MM.1S (cell line): ENCODE measurements around the gene IQGAP1.

ENCODE experiments used
- DNase-seq: peaks from one replicate; pipeline ENCODE4 v3.0.0-alpha.2; 2015
- H2AFZ ChIP-seq: fragments of 300-600 bp; sonication (generic); 2 replicates; pipeline ENCODE4 v1.6.0; 2016; ENCODE audit warnings: antibody characterized with exemption, low read length
- H3F3A ChIP-seq: fragments of 300-600 bp; sonication (generic); 2 replicates; pipeline ENCODE4 v1.6.1; 2016; ENCODE audit warnings: mild to moderate bottlenecking, antibody characterized with exemption, low read length, moderate library complexity, mixed read lengths; ENCODE audit not compliant: insufficient read depth
- H3K27ac ChIP-seq: fragments of 300-600 bp; sonication (generic); 2 replicates; pipeline ENCODE4 v1.5.1; 2016; ENCODE audit warnings: mild to moderate bottlenecking, low read length
- H3K27me3 ChIP-seq: fragments of 300-600 bp; sonication (generic); replicated peaks from 2 replicates; pipeline ENCODE4 v1.6.0; 2016; ENCODE audit warnings: low read length; ENCODE audit not compliant: insufficient read depth
- H3K36me3 ChIP-seq: fragments of 300-600 bp; sonication (generic); replicated peaks from 2 replicates; pipeline ENCODE4 v1.6.1; 2016; ENCODE audit warnings: mild to moderate bottlenecking, low read length, mixed read lengths; ENCODE audit not compliant: insufficient read depth
- H3K4me1 ChIP-seq: fragments of 300-600 bp; sonication (generic); 2 replicates; pipeline ENCODE4 v1.6.1; 2016; ENCODE audit warnings: low read length, mixed read lengths
- H3K4me2 ChIP-seq: fragments of 300-600 bp; sonication (generic); 2 replicates; pipeline ENCODE4 v1.6.0; 2016; ENCODE audit warnings: low read depth, low read length
- H3K4me3 ChIP-seq: fragments of 300-600 bp; sonication (generic); 2 replicates; pipeline ENCODE4 v1.5.1; 2016; ENCODE audit warnings: low read length, mixed read lengths
- H3K79me2 ChIP-seq: fragments of 300-600 bp; sonication (generic); 2 replicates; pipeline ENCODE4 v1.6.1; 2016; ENCODE audit warnings: mixed run types, low read length, mixed read lengths
- H3K9ac ChIP-seq: fragments of 300-600 bp; sonication (generic); 2 replicates; pipeline ENCODE4 v1.6.1; 2016; ENCODE audit warnings: low read length, mixed read lengths
- H3K9me2 ChIP-seq: fragments of 300-600 bp; sonication (generic); replicated peaks from 2 replicates; pipeline ENCODE4 v1.6.1; 2016; ENCODE audit warnings: mild to moderate bottlenecking, low read length, mixed read lengths; ENCODE audit not compliant: insufficient read depth
- H3K9me3 ChIP-seq: fragments of 300-600 bp; sonication (generic); replicated peaks from 2 replicates; pipeline ENCODE4 v1.6.1; 2016; ENCODE audit warnings: mild to moderate bottlenecking, low read length, mixed read lengths; ENCODE audit not compliant: insufficient read depth
- H4K20me1 ChIP-seq: fragments of 300-600 bp; sonication (generic); 2 replicates; pipeline ENCODE4 v1.6.1; 2016; ENCODE audit warnings: mild to moderate bottlenecking, low read length, moderate library complexity, mixed read lengths; ENCODE audit not compliant: insufficient read depth
- CTCF ChIP-seq: fragments of 300-600 bp; sonication (generic); IDR thresholded peaks from 2 replicates; pipeline ENCODE4 v1.5.1; 2016; ENCODE audit warnings: antibody characterized with exemption, low read length, mixed read lengths
- EZH2 ChIP-seq: fragments of 300-600 bp; sonication (generic); optimal IDR thresholded peaks from 2 replicates; pipeline ENCODE3; 2017; ENCODE audit warnings: low read depth, mild to moderate bottlenecking, antibody characterized with exemption, low read length, mixed read lengths
- EZH2phosphoT487 ChIP-seq: fragments of 300-600 bp; sonication (generic); IDR thresholded peaks from 2 replicates; pipeline ENCODE4 v1.6.1; 2018; ENCODE audit warnings: antibody characterized with exemption, low read length

Gene IQGAP1

DNA sequence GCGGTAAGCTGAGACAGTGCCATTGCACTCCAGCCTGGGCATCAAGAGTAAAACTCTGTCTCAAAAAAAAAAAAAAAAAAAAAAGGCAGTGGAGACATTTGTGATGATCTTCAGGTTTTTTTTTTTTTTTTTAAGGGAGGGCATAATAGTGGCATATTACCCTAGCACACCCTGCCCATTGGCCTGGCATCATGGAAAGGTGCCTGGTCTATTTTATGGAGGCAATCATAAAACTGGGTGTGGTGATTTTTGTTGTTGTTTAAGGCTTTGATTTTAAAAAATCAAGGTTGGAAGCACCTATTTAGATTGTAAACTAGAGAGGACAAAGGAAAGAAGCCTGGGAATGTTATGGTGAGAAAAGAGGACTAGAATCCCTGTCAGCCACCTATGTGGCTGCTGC, 6.0 kb downstream of the IQGAP1 start:
- Histone ChIP-seq H3K9me3 (no peaks in the 10 kb centered on the region), H3K36me3 (peaks cover 6% of the 10 kb centered on the region; the same call in 1 of the 2 replicates), H2AFZ (no peak overlapping the region), H3K9ac (no peak overlapping the region), H3K4me3 (no peak overlapping the region), H3K27ac (no peak overlapping the region), H3K27me3 (no peaks in the 10 kb centered on the region), H3K4me1 (no peaks in the 10 kb centered on the region; the same call in 1 of the 2 replicates), H3K9me2 (no peaks in the 10 kb centered on the region), H4K20me1 (peaks cover 7% of the 10 kb centered on the region; the same call in 1 of the 2 replicates), H3K4me2 (no peak overlapping the region), H3K79me2 (peaks cover 99% of the 10 kb centered on the region), H3F3A (peaks cover under 1% of the 10 kb centered on the region; the same call in 1 of the 2 replicates)
- TF ChIP-seq EZH2phosphoT487 (no peak), CTCF (no peak), EZH2 (no peak)
- DNase-seq: no peak

DNA sequence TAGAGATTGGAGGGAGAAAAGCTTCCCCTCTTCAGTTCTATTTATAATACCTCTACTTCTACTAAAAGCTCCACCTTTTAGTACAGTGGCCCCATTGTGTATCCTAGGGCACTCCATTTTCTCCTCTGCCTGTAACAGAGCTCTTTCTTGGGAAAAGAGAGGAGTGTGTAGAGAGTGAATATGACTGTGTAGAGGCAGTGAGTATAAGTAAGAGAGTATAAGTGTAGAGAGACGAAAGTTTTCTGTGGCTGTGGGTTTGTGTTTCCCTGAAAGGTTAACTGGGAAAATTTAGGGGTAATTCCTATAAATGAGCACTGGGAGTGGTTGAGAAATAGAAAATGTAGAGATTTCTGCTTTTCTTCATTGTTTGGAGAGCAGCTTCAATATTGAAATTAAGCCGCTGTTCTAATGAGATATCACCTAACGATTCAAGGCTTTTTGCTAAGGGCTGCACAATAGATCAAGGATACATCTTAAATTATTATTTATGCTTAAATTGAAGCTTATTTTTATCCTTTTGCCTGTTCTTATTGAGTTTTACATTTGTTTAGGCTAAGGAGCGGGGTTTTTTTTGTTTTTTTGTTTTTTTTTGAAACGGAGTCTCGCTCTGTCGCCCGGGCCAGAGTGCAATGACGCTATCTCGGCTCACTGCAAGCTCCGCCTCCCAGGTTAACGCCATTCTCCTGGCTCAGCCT, 6.9 kb downstream of the IQGAP1 start:
- Histone ChIP-seq H3K36me3 (peaks cover 6% of the 10 kb centered on the region; the same call in 1 of the 2 replicates), H3K9me3 (no peaks in the 10 kb centered on the region), H3F3A (peaks cover 2% of the 10 kb centered on the region), H3K4me2 (no peak overlapping the region), H3K4me3 (no peak overlapping the region), H3K27me3 (no peaks in the 10 kb centered on the region), H3K4me1 (peaks cover 2% of the 10 kb centered on the region), H3K79me2 (peaks cover 99% of the 10 kb centered on the region), H2AFZ (no peak overlapping the region), H4K20me1 (peaks cover 7% of the 10 kb centered on the region; the same call in 1 of the 2 replicates), H3K9me2 (no peaks in the 10 kb centered on the region), H3K27ac (no peak overlapping the region), H3K9ac (no peak overlapping the region)
- TF ChIP-seq EZH2 (no peak), CTCF (no peak), EZH2phosphoT487 (no peak)
- no peak for DNase-seq

- peaks cover 3% of the 10 kb centered on the region; the same call in 1 of the 2 replicates for H3K36me3 ChIP-seq
- H4K20me1 ChIP-seq: peaks cover 7% of the 10 kb centered on the region; the same call in 1 of the 2 replicates
- no peaks in the 10 kb centered on the region for H3K9me2 ChIP-seq
- no peak overlapping the region for H3K27ac ChIP-seq
- H3K4me2 ChIP-seq: no peak overlapping the region
- TF ChIP-seq EZH2phosphoT487 (no peak), EZH2 (no peak), CTCF (no peak)
- DNase-seq: no peak
- no peak overlapping the region for H3K9ac ChIP-seq
- H3K9me3 ChIP-seq: no peaks in the 10 kb centered on the region
- peaks cover 13% of the 10 kb centered on the region for H3K4me1 ChIP-seq
- no peaks in the 10 kb centered on the region for H3K27me3 ChIP-seq
- no peak overlapping the region for H3K4me3 ChIP-seq
- no peak overlapping the region for H2AFZ ChIP-seq
- H3K79me2 ChIP-seq: peaks cover 97% of the 10 kb centered on the region
- peaks cover 11% of the 10 kb centered on the region for H3F3A ChIP-seq
Measured at GRCh38 chr15:90396321-90396720, 8.3 kb downstream of the IQGAP1 start.
